Ectodermal cell (in vitro differentiated cells): ENCODE data around the gene PACSIN3.
"Not testable (repeated sequence)": the region's sequence is repeated elsewhere in the genome, so short reads cannot be mapped to it uniquely, and the experiment has no call there.

Experiments used
- H3K27ac ChIP-seq: 2 replicates; pipeline ENCODE4 v1.7.0; 2013; ENCODE audit warnings: mild to moderate bottlenecking, low read depth, low read length; ENCODE audit not compliant: insufficient read depth, poor library complexity, severe bottlenecking
- H3K27me3 ChIP-seq: 2 replicates; pipeline ENCODE4 v1.7.0; 2013; ENCODE audit warnings: mild to moderate bottlenecking, low read length; ENCODE audit not compliant: insufficient read depth, control insufficient read depth, poor library complexity, severe bottlenecking
- H3K36me3 ChIP-seq: one replicate; pipeline ENCODE4 v1.7.0; 2013; ENCODE audit warnings: low read length; ENCODE audit not compliant: control insufficient read depth, insufficient read depth
- H3K4me1 ChIP-seq: one replicate; pipeline ENCODE4 v1.7.0; 2013; ENCODE audit warnings: low read length; ENCODE audit not compliant: control insufficient read depth, insufficient read depth
- H3K4me3 ChIP-seq: 2 replicates; pipeline ENCODE4 v1.7.0; 2013; ENCODE audit warnings: low read depth, low read length, control low read depth; ENCODE audit not compliant: insufficient read depth
- H3K9me3 ChIP-seq: 2 replicates; pipeline ENCODE4 v1.7.0; 2013; ENCODE audit warnings: mild to moderate bottlenecking, low read length, moderate library complexity; ENCODE audit not compliant: control insufficient read depth
- WGBS, 2 experiments: methylation state at CpG; one replicate each; pipeline ENCODE4 v1.1.7; 2013; ENCODE audit warnings: missing lambda C conversion rate in 2 of 2; 5-methylcytosine and 5-hydroxymethylcytosine counted together

PACSIN3 gene

GRCh38 chr11:47201015-47201414, 14.8 kb upstream of the PACSIN3 start:
- no peaks in the 10 kb centered on the region for H3K36me3 ChIP-seq
- WGBS, 2 experiments: 89 to 95% methylated on average over 4 of the region's 4 CpGs

DNA sequence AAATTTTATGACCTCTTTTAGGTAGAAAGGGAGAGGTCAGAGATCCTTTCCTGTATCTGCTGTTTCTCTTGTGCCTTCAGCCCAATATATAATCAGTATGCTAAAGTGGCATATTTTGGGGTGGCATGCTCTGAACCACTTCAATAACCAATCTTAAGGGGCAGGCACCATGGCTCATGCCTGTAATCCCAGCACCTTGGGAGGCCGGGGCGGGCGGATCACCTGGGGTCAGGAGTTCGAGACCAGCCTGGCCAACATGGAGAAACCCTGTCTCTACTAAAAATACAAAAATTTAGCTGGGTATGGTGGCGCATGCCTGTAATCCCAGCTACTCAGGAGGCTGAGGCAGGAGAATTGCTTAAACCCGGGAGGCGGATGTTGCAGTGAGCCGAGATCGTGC, 11.9 kb upstream of the PACSIN3 start:
- not testable (repeated sequence) for H3K27ac ChIP-seq, H3K9me3 ChIP-seq, H3K4me1 ChIP-seq, H3K4me3 ChIP-seq, H3K27me3 ChIP-seq, H3K36me3 ChIP-seq
- WGBS, 2 experiments: 88 to 94% methylated on average over 9 of the region's 9 CpGs

More at GRCh38 chr11:47201015-47201414, 14.8 kb upstream of the PACSIN3 start:
- no peaks in the 10 kb centered on the region for H3K27me3 ChIP-seq
- no peaks in the 10 kb centered on the region for H3K9me3 ChIP-seq
- H3K27ac ChIP-seq: no peak overlapping the region
- H3K4me1 ChIP-seq: no peaks in the 10 kb centered on the region
- no peak overlapping the region for H3K4me3 ChIP-seq

DNA sequence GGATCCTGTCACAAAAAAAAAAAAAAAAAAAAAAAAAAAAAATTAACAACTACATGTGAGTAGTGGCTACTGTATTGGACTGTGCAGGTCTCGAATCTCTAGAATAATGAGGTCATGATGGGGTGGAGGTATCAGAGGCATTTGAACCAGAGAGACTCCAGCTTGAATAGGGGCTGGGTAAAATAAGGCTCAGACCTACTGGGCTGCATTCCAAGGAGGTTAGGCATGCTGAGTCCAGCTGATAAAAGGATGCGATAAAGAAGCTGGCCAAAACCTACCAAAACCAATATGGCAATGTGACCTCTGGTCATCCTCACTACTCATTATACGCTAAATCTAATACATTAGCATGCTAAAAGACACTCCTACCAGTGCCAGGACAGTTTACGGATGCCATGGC, 5.9 kb upstream of the PACSIN3 start:
- Histone ChIP-seq H3K4me1 (peaks cover 3% of the 10 kb centered on the region), H3K36me3 (no peaks in the 10 kb centered on the region), H3K27me3 (peaks cover 27% of the 10 kb centered on the region), H3K27ac (no peak overlapping the region), H3K4me3 (no peak overlapping the region), H3K9me3 (no peaks in the 10 kb centered on the region)
- 89 to 90% methylated on average over 4 of the region's 4 CpGs for WGBS, 2 experiments

DNA sequence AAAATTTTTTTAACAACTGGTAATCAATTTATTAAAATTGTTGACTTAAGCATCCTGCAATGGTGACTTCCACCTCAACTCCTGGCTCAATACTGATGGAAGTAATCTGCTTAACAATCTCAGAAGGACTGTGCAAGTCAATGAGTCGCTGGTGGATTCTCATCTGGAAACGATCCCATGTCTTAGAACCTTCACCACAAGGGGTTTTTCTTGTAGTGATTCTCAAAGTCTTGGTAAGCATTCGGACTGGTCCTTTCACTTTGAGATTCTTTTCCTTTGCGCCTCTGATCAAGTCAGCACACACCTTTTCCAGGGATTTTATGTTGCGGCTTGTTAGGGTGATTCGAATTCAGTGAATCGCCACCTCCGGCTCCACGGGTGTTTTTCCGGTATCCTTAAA, 4.9 kb upstream of the PACSIN3 start:
- H3K27me3 ChIP-seq: peaks cover 36% of the 10 kb centered on the region
- H3K4me3 ChIP-seq, H3K9me3 ChIP-seq, H3K27ac ChIP-seq, H3K36me3 ChIP-seq, H3K4me1 ChIP-seq: not testable (repeated sequence)
- WGBS, 2 experiments: 89 to 92% methylated on average over 10 of the region's 10 CpGs

GRCh38 chr11:47189100-47189834, 3.0 kb upstream of the PACSIN3 start:
- 90 to 91% methylated on average over 11 of the region's 11 CpGs for WGBS, 2 experiments
- H3K27ac ChIP-seq: no peak overlapping the region
- peaks cover 50% of the 10 kb centered on the region for H3K27me3 ChIP-seq
- H3K36me3 ChIP-seq: no peaks in the 10 kb centered on the region
- H3K4me1 ChIP-seq: peaks cover 24% of the 10 kb centered on the region
- H3K9me3 ChIP-seq: no peaks in the 10 kb centered on the region
- H3K4me3 ChIP-seq: no peak overlapping the region

DNA sequence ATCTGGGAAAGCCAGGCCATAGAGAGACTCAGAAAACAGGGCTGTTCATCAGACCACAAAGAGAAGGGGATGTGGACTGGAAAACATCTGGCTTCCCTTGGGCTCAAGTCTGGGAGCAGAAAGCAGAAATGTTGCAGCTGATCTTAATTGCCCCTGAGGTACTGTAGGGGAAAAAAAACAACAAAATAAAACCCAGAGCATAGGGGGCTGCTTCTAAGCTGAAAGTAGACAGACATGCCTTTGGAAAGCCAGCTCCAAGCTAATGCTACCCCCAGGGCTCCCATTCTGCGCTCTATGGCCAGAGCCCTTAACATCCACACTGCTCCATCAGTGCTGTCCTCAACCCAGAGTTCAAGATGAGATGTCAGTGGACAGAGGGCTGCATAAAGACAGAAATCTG, 2.0 kb upstream of the PACSIN3 start:
- no peaks in the 10 kb centered on the region for H3K9me3 ChIP-seq
- H3K36me3 ChIP-seq: no peaks in the 10 kb centered on the region
- H3K4me1 ChIP-seq: peaks cover 24% of the 10 kb centered on the region
- no peak overlapping the region for H3K4me3 ChIP-seq
- no peak overlapping the region for H3K27ac ChIP-seq
- WGBS, 2 experiments: 94 to 96% methylated on average over 1 of the region's 1 CpG
- peaks cover 50% of the 10 kb centered on the region for H3K27me3 ChIP-seq

GRCh38 chr11:47187723-47188122, 1.5 kb upstream of the PACSIN3 start:
- Histone ChIP-seq H3K27ac (no peak overlapping the region), H3K27me3 (peaks cover 50% of the 10 kb centered on the region), H3K4me1 (peaks cover 24% of the 10 kb centered on the region), H3K9me3 (no peaks in the 10 kb centered on the region), H3K36me3 (no peaks in the 10 kb centered on the region), H3K4me3 (peak overlapping the region; percentile 50)
- WGBS, 2 experiments: 42 to 44% methylated on average over 5 of the region's 5 CpGs

DNA sequence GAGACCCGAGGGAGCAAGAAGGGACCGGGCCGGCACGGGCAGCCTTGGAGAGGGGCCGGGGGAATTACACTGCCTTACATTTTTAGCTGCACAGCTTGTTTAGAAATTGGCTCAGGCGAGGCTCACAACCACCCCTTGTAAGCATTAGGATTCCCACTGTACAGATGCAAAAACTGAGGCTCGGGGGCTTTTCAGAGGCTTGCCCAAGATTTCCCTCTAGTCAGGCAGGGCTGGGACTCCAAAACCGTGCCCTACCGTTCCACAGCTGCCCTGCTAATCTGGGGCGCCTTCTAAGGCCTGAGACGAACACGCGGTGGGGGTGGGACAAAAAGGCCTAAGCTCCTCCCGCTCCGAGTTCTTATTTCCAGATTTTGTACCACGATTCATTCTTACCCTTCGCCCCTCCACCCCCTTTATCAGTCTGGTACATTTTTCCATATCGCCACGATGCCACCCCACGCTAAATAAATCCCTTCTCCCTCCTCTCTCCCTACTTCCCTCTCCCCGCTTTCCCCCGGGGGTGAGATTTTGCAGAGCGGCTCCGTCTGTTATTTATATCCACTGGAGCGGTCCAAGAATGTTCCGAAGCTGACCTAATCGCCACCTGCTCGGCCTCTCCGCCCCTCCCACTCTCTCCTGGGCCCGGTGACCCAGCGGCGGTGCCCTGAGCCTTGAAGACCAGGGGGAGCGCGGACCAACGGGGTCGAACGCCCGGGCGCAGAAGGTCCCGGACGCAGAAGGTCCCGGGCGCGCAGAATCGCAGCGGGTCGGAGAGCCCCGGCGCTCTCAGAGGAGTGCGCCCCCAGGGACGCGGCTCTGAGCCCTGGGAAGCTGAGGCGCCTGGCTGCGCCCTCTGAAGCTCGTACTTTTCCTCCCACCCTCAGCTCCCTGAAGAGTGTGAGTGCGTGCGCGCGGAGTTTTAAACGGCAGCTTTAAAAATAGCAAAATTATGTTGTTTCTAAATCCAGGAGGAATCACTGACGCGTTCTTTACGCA, 764 bp upstream of the PACSIN3 start:
- H3K4me3 ChIP-seq: peak overlapping the region; percentile 50
- peaks cover 24% of the 10 kb centered on the region for H3K4me1 ChIP-seq
- WGBS, 2 experiments: 1 to 2% methylated on average over 62 of the region's 63 CpGs
- H3K9me3 ChIP-seq: no peaks in the 10 kb centered on the region
- peaks cover 50% of the 10 kb centered on the region for H3K27me3 ChIP-seq
- H3K27ac ChIP-seq: no peak overlapping the region
- no peaks in the 10 kb centered on the region for H3K36me3 ChIP-seq

- 1 to 2% methylated on average over 50 of the region's 50 CpGs for WGBS, 2 experiments
Measured at GRCh38 chr11:47185305-47186075, 744 bp downstream of the PACSIN3 start.

More at GRCh38 chr11:47185305-47186075, 744 bp downstream of the PACSIN3 start:
- no peaks in the 10 kb centered on the region for H3K36me3 ChIP-seq
- peaks cover 24% of the 10 kb centered on the region for H3K4me1 ChIP-seq
- H3K27ac ChIP-seq: no peak overlapping the region
- peak overlapping the region; percentile 50 for H3K4me3 ChIP-seq
- no peaks in the 10 kb centered on the region for H3K9me3 ChIP-seq
- peaks cover 50% of the 10 kb centered on the region for H3K27me3 ChIP-seq
